Tibial nerve (tissue), 4 donors: ENCODE data around the gene PTOV1. TPM values are rescaled to one million over a fixed set of nuclear protein-coding genes. Genes with fewer than 3 reads are reported as not detected.

ENCODE experiments used
- DNase-seq, 2 donors: peaks; one replicate each; pipeline ENCODE4 v3.0.0-alpha.2; 2019; ENCODE audit warnings: low spot score in 2 of 2
- H3K27ac ChIP-seq, 4 donors: fragments of 200-600 bp; sonication (generic) in 3 of 4; one replicate each; pipeline ENCODE4 v1.5.1; 2017 to 2019; ENCODE audit warnings: mild to moderate bottlenecking in 1 of 4
- H3K27me3 ChIP-seq, 2 donors: fragments of 200-600 bp; sonication (generic) in 1 of 2; one replicate each; pipeline versions ENCODE4 v1.5.1 to v1.6.0; 2017 to 2019
- H3K36me3 ChIP-seq, 3 donors: fragments of 200-600 bp; sonication (generic); one replicate each; pipeline ENCODE4 v1.5.1; 2018 to 2019
- H3K4me1 ChIP-seq, 4 donors: fragments of 200-600 bp; sonication (generic) in 3 of 4; one replicate each; pipeline ENCODE4 v1.5.1; 2017 to 2019
- H3K4me3 ChIP-seq, 4 donors: fragments of 200-600 bp; sonication (generic) in 3 of 4; one replicate each; pipeline ENCODE4 v1.5.1; 2017 to 2019; ENCODE audit warnings: mild to moderate bottlenecking in 1 of 4, moderate library complexity in 1 of 4
- H3K9me3 ChIP-seq, 4 donors: fragments of 200-600 bp; sonication (generic) in 3 of 4; one replicate each; pipeline ENCODE4 v1.5.1; 2017 to 2019
- CTCF ChIP-seq, 5 experiments: fragments of 200-600 bp in 3 of 5; fragments of 450-650 bp in 2 of 5; sonication (generic) in 3 of 5; IDR thresholded peaks; one replicate each; pipeline ENCODE4 v1.5.1; 2016 to 2019; ENCODE audit warnings: antibody characterized with exemption in 5 of 5, mild to moderate bottlenecking in 3 of 5, moderate library complexity in 2 of 5
- EP300 ChIP-seq, 2 donors: sonication (generic); formaldehyde crosslinking; IDR thresholded peaks; one replicate each; pipeline ENCODE4 v1.6.1; 2017; ENCODE audit warnings: antibody characterized with exemption in 2 of 2, mild to moderate bottlenecking in 1 of 2
- POLR2A ChIP-seq, 2 donors: fragments of 450-650 bp; IDR thresholded peaks; one replicate each; pipeline ENCODE4 v1.6.1; 2017; ENCODE audit warnings: antibody characterized with exemption in 2 of 2, mild to moderate bottlenecking in 2 of 2, moderate library complexity in 2 of 2
- WGBS, 2 donors: methylation state at CpG; one replicate each; pipeline ENCODE4 v1.1.5; 2018; 5-methylcytosine and 5-hydroxymethylcytosine counted together
- total RNA-seq, 4 donors: library from RNA; depleted of rRNA; stranded (reverse); fragments of >200 nt; gene quantifications; one replicate each; pipeline ENCODE4 v1.1.0, GENCODE V29; 2016

The PTOV1 gene
- total RNA-seq, 4 donors from 2014 or later: 75.6 to 113 (median 91.9) TPM

GRCh38 chr19:49863935-49864320 is 13.0 kb downstream of the PTOV1 start:
- TF ChIP-seq POLR2A (IDR thresholded peaks at IDR 0.05) (no peak), CTCF (IDR thresholded peaks at IDR 0.05) (no peak), EP300 (IDR thresholded peaks at IDR 0.05) (no peak)
- Histone ChIP-seq H3K27ac (no peak overlapping the region), H3K9me3 (no peaks in the 10 kb centered on the region), H3K4me1 (peaks cover 0 to 84% (median 35%) of the 10 kb centered on the region in 4 donors), H3K27me3 (no peaks in the 10 kb centered on the region), H3K4me3 (no peak overlapping the region), H3K36me3 (peaks cover 0 to 56% (median 0%) of the 10 kb centered on the region in 3 donors)
- WGBS, 2 donors: 89 to 94% methylated on average over 15 of the region's 17 CpGs
- DNase-seq: no peak

- peak overlapping the region in 1 of 4 donors; percentile 11 for H3K4me3 ChIP-seq
- peaks cover 0 to 48% (median 0%) of the 10 kb centered on the region in 3 donors for H3K36me3 ChIP-seq
- H3K27ac ChIP-seq: peak overlapping the region in 2 of 4 donors; percentile 51 to 97
- no peaks in the 10 kb centered on the region for H3K9me3 ChIP-seq
- no peak for TF ChIP-seq EP300 (IDR thresholded peaks at IDR 0.05)
- TF ChIP-seq CTCF (IDR thresholded peaks at IDR 0.05): no peak
- no peak for TF ChIP-seq POLR2A (IDR thresholded peaks at IDR 0.05)
- DNase-seq: no peak
- WGBS, 2 donors: 83 to 89% methylated on average over 13 of the region's 13 CpGs
- no peaks in the 10 kb centered on the region for H3K27me3 ChIP-seq
- H3K4me1 ChIP-seq: peaks cover 0 to 80% (median 35%) of the 10 kb centered on the region in 4 donors
Measured at GRCh38 chr19:49864890-49865289, 13.9 kb downstream of the PTOV1 start.

GRCh38 chr19:49866933-49867782 is 16.2 kb downstream of the PTOV1 start, which contains the start of gene PNKP:
TSS of gene PNKP (minus strand) at chr19:49867576. CDS start at chr19:49867204, 372 bp downstream.
- WGBS, 2 donors: 0% methylated on average over 34 to 49 of the region's 65 CpGs
- Histone ChIP-seq H3K4me3 (peak within 1 kb of the TSS; percentile 68 to 90 (median 74)), H3K9me3 (no peaks in the 10 kb centered on the region), H3K36me3 (peaks cover 0 to 40% (median 0%) of the 10 kb centered on the region in 3 donors), H3K27ac (peak within 1 kb of the TSS; percentile 87 to 97 (median 90)), H3K4me1 (peaks cover 0 to 76% (median 36%) of the 10 kb centered on the region in 4 donors), H3K27me3 (no peaks in the 10 kb centered on the region)
- DNase-seq: peak; percentile 82 to 88
- TF ChIP-seq POLR2A (IDR thresholded peaks at IDR 0.05): peak in 1 of 2 donors; percentile 61
- TF ChIP-seq EP300 (IDR thresholded peaks at IDR 0.05): peak; percentile 94 to 95
- TF ChIP-seq CTCF (IDR thresholded peaks at IDR 0.05): peak in 1 of 5 experiments; percentile 30

- peak overlapping the region; percentile 39 to 68 (median 54) for H3K4me3 ChIP-seq
- H3K4me1 ChIP-seq: peaks cover 0 to 79% (median 36%) of the 10 kb centered on the region in 4 donors
- peak overlapping the region; percentile 83 to 97 (median 90) for H3K27ac ChIP-seq
- DNase-seq: no peak
- H3K36me3 ChIP-seq: peaks cover 0 to 37% (median 0%) of the 10 kb centered on the region in 3 donors
- TF ChIP-seq CTCF (IDR thresholded peaks at IDR 0.05): no peak
- TF ChIP-seq POLR2A (IDR thresholded peaks at IDR 0.05): peak in 1 of 2 donors; percentile 36
- no peak for TF ChIP-seq EP300 (IDR thresholded peaks at IDR 0.05)
- WGBS, 2 donors: 2 to 4% methylated on average over 15 of the region's 15 CpGs
- no peaks in the 10 kb centered on the region for H3K27me3 ChIP-seq
- no peaks in the 10 kb centered on the region for H3K9me3 ChIP-seq
Measured at GRCh38 chr19:49869009-49869483, 18.1 kb downstream of the PTOV1 start.
